ENCODE data around the gene RSPH1.
A peak's percentile ranks its signal among the peaks of the same experiment; 100 is the strongest.

RSPH1 gene

GRCh38 chr21:42443876-42444744, 51.9 kb downstream of the RSPH1 start:
- DNase-seq, result no peak

GRCh38 chr21:42443181-42443785, 52.7 kb downstream of the RSPH1 start:
- no peak for DNase-seq

- DNase-seq, result no peak
Observed at GRCh38 chr21:42441963-42442362, 54.1 kb downstream of the RSPH1 start.

DNA sequence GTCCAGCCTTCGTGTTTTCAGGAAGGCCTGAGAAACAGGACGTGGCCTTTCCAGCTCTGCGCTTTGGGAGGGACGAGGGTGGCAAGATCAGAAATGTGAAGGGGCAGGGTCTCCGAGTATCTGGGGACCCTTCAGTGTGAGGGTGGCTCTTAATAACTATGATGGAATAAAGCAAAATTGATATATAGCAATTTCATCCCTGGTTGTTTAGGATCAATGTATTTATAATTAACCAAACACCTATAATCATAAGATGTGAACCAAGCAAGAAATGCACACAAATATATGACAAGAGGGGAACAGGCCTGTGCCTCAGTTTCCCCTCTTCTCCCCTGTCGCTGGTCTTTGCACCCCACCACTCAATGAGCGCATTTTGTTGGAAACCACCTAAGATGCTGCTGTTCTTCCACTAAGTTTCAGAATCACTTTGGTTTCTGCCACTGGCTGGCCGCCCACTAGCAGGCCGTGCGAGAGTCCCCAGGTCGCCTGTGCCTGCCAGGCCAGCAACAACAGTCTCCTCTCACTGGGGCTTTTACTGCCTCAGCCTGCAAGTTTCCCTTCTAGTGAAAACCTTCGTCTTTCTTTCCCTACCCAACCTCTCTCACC, 55.7 kb downstream of the RSPH1 start:
- DNase-seq, result no peak

GRCh38 chr21:42439284-42440186, 56.5 kb downstream of the RSPH1 start:
- DNase-seq, result no peak

GRCh38 chr21:42438316-42439205, 57.5 kb downstream of the RSPH1 start:
- DNase-seq, result no peak

DNA sequence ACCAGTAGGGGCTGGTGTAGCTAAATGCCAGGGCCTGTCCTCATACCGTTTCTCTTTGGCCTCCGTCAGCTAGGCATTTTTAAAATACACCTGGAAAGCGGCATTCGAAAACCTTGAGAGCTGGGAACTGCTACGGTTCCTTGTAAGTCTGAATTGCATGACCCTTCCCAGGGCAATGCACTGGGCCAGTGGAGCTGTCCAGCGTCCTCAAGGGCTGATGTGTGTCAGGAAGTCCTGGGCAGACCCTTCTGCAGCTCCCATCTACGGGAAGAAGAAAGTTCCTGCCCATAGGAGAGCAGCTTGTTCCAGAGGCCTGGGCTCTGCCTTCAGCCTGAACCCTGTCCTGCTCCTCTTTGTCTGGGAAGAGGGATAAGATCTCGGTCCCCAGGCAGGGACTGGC, 58.2 kb downstream of the RSPH1 start:
- DNase-seq, result peak; percentile 6

DNA sequence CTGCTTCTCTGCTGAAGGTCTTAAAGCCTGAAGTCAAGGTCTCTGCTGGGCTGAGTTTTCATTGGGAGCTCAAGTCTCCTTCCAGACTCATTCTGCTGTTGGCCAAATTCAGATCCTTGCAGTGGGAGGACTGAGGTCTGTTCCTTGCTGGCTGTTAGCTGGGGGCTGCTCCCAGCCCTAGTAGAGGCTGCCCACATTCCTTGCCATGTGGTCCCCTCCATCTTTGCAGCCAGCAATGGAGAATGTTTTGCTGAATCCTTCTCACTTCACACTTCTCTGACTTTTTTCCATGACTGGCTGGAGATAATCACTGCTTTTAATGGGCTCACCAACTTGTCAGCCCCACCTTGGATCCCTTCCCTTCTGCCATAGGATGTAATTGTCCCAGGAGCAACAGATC, 59.1 kb downstream of the RSPH1 start:
- no peak for DNase-seq

- no peak for DNase-seq
Observed at GRCh38 chr21:42435833-42436232, 60.2 kb downstream of the RSPH1 start.

DNA sequence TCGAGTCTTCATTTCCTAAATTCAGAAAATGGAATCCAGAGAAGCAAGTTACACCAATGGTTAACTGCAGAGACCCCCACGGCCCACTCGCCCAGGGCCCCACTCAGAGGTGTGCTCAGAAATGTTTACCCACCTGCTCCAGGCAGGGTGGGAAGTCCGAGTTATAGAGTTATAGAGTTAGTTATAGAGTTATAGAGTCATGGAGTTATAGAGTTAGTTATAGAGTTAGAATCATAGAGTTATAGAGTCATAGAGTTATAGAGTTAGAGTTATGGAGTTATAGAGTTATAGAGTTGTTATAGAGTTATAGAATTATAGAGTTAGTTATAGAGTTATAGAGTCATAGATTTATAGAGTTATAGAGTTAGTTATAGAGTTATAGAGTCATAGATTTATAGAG, 60.6 kb downstream of the RSPH1 start:
- no peak for DNase-seq

DNA sequence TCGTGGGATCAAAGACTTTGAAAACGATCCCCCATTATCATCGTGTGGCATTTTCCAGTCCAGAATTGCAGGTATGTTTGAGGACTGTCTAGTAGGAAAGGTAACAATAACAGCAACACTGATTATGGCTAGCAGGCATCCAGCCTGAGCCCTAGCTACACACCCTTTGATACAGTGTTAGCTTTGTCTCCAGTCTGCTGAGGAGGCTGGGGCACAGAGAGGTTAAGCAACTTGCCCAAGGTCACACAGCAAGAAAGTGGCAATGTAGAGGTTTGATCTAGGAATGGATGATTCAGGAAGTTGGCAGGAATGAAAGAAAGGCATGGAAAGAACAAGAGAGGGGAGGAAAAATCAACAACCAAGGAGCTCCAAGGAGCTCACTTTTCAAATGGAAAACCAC, 61.1 kb downstream of the RSPH1 start:
- DNase-seq, result no peak

DNA sequence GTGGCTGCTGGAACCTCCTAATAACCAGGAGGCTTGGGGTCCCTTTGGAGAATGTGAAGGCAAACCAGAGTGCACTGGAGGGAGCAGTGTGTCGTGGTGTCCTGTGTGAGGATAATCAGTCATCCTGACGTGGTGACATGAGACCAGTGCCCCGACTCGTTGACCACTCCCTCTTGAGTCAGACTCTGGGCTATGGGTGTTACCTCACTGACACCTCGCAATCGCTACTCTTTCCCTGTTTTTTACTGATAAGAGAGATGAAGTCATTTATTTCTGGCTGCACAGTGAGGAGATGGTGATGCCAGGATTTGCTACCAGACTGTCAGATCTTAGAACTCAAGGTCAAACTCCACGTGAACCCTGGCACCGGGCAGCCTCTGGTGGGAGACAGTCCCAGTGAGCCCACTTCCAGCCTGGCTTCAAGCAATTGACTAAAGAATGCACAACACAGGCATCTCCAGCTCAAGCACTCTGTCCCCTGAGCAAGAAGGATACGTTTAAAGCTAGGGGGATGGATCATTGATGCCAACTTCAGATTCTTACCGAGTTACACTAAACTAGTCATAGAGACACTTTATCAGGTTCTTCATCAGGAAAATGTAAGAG, 62.0 kb downstream of the RSPH1 start:
- DNase-seq, result no peak

DNA sequence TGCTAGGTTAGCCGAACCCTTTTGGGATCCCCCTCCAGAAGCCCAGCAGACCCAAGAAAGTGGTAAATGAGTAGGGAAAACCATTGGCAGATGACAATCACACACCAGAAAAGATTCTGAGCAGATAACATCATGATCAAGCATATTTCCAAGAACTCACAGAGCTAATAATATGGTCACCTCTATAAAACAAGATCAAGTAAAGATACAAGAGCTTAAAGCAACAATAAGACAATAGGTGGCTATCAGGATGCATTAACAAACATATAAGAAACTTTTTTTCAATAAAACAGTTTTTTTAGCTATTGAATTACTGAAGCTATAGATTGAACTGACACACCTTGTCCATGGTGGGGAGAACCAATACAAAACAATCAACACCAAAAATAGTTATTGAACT, 63.3 kb downstream of the RSPH1 start:
- DNase-seq, result no peak

DNA sequence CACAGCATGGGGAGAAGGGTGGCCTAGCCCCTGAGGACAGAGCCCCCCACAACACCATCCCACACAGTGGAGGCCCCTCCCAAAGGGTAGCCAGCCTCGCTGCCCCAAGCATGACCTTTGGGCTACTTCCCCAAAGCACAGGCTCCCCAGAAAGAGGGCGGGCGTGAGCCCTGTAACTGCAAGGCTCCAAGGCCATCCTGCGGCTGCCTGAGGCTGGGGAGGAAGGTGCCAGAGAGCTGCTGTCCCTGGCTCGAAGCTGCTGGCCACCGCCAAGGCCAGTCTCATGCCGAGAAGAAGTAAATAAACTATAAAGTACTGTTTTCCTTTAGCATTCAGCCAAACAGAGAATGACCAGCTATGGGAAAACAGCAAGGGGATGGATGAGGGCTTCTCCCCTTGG, 64.8 kb downstream of the RSPH1 start:
- no peak for DNase-seq

DNA sequence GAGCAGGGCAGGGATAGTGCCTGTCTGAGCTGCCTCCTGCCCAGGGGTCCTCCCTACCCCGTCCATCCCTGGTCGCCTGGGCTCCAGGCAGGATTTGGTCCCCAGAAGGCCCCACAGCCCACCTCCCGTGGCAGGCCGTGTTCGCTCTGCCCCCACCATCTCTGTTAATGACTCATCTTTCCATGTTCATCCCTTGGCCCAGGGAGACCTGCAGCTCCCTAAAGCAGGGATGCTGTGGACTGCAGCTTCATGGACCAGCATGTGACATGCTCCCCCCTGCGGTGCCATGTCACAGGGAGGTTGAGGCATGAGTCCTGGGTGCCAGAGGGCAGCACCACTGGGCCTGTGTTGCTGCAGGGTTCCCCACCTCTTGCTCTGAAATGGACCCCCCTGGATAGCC, 65.5 kb downstream of the RSPH1 start:
- DNase-seq, result no peak

- no peak for DNase-seq
Observed at GRCh38 chr21:42429856-42430255, 66.2 kb downstream of the RSPH1 start.

GRCh38 chr21:42429021-42429420, 67.0 kb downstream of the RSPH1 start:
- DNase-seq, result no peak

GRCh38 chr21:42427809-42428419, 68.1 kb downstream of the RSPH1 start:
- DNase-seq, result no peak

GRCh38 chr21:42426876-42427480, 69.0 kb downstream of the RSPH1 start:
- no peak for DNase-seq

DNA sequence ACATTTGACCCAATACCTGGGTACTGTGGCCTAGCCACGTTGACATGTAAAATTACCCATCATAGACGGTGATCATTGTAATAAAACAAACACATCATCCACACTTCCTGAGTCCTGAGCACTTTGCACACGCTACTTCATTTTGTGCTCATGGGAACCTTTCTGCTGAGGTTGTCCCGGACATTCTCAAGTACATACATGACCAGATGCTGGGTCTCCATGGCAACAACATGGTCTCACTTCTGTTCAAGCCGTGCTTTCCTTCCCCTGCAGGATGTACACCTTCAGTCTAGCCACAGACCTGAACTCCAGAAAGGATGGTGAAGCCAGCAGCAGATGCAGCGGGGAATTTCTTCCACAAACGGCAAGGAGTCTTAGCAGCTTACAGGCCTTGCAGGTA, 69.6 kb downstream of the RSPH1 start:
- no peak for DNase-seq
